ENCODE data around the gene USP40. TPM values are rescaled to one million over a fixed set of nuclear protein-coding genes. Genes with fewer than 3 reads are reported as not detected.

Gene USP40
- total and polyA plus RNA-seq, 2 experiments from 2014 or later: 14.0 to 21.7 TPM

DNA sequence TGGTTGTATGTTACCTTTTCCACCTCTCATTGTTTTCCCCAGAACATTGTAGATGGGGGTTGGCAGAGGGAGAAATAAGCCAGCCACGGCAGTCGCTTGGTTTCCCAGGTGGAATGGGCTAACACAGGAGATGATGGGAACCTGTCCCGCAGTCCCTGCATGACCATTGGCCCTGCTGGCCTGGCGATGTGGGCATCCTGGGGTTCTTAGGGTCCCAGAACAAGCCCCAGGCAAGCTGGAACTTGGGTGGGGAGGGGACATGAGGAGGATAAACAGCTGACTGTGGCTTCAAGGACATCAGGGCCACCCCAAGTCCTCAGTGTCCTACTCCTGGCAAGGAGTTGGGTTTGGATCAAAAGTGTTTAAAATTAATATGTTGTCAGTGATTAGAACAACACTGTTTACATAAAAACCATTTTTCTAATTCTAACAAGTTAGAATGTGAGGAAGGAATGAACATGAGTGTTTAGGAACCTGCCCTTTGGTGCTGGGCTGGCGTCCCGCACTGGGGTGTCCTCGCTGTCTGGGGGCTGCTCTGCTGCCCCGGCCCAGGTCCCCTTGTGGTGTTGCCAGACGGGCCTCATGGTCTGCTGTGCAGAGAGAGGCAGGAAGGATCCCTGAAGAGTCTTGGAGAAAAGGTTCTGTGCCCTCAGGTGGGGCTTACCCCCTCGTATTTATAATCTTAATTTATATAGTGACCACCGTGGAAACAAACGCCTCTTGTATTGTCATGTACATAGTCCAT, 95.1 kb downstream of the USP40 start:
- Histone ChIP-seq H3K9me3 (ENCODE audit: low read depth) (no peaks in the 10 kb centered on the region), H3K4me1 (ENCODE audit: low read depth) (no peaks in the 10 kb centered on the region), H3K27ac (no peak overlapping the region), H3K36me3 (peaks cover 4% of the 10 kb centered on the region), H3K27me3 (no peaks in the 10 kb centered on the region), H3K4me3 (no peak overlapping the region)
- TF ChIP-seq, protein P1, sequence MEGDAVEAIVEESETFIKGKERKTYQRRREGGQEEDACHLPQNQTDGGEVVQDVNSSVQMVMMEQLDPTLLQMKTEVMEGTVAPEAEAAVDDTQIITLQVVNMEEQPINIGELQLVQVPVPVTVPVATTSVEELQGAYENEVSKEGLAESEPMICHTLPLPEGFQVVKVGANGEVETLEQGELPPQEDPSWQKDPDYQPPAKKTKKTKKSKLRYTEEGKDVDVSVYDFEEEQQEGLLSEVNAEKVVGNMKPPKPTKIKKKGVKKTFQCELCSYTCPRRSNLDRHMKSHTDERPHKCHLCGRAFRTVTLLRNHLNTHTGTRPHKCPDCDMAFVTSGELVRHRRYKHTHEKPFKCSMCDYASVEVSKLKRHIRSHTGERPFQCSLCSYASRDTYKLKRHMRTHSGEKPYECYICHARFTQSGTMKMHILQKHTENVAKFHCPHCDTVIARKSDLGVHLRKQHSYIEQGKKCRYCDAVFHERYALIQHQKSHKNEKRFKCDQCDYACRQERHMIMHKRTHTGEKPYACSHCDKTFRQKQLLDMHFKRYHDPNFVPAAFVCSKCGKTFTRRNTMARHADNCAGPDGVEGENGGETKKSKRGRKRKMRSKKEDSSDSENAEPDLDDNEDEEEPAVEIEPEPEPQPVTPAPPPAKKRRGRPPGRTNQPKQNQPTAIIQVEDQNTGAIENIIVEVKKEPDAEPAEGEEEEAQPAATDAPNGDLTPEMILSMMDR (IDR thresholded peaks at IDR 0.05; ENCODE audit: low read depth, low read length): no peak
- DNase-seq (ENCODE audit: low read depth in 1 of 2, low spot score in 1 of 2): no peak

DNA sequence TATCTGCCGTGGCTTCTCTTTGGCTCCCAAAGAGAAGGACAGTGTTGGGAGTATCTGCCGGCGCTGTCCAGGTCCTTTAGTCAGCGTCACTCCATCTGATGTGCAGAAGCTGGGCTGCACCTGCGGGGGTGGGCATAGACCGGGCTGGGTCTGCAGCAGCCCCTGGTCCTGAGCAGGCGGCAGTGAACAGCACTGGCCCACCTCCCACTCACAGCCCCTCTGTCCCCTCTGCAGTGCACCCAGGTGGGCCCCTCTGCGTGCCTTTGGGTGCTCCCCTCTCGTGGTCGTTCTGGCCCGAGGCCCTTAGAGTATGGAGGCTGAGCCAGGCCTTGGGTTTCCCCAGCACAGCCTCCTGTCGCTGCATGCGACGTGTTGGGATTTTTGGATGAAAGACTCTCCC, 95.7 kb downstream of the USP40 start:
- Histone ChIP-seq H3K27me3 (no peaks in the 10 kb centered on the region), H3K36me3 (peaks cover 4% of the 10 kb centered on the region), H3K4me3 (no peak overlapping the region), H3K27ac (no peak overlapping the region), H3K9me3 (ENCODE audit: low read depth) (no peaks in the 10 kb centered on the region), H3K4me1 (ENCODE audit: low read depth) (no peaks in the 10 kb centered on the region)
- TF ChIP-seq, protein P1 (IDR thresholded peaks at IDR 0.05; ENCODE audit: low read depth, low read length): no peak
- DNase-seq (ENCODE audit: low read depth in 1 of 2, low spot score in 1 of 2): no peak

- TF ChIP-seq, protein P1 (IDR thresholded peaks at IDR 0.05; ENCODE audit: low read depth, low read length): no peak
- H3K27me3 ChIP-seq: no peaks in the 10 kb centered on the region
- H3K4me1 ChIP-seq (ENCODE audit: low read depth): no peaks in the 10 kb centered on the region
- peaks cover 4% of the 10 kb centered on the region for H3K36me3 ChIP-seq
- no peaks in the 10 kb centered on the region for H3K9me3 ChIP-seq (ENCODE audit: low read depth)
- H3K4me3 ChIP-seq: no peak overlapping the region
- DNase-seq (ENCODE audit: low read depth in 1 of 2, low spot score in 1 of 2): peak in 1 of 2 donors; percentile 78
- H3K27ac ChIP-seq: no peak overlapping the region
Observed at GRCh38 chr2:233470011-233470687, 96.4 kb downstream of the USP40 start.

DNA sequence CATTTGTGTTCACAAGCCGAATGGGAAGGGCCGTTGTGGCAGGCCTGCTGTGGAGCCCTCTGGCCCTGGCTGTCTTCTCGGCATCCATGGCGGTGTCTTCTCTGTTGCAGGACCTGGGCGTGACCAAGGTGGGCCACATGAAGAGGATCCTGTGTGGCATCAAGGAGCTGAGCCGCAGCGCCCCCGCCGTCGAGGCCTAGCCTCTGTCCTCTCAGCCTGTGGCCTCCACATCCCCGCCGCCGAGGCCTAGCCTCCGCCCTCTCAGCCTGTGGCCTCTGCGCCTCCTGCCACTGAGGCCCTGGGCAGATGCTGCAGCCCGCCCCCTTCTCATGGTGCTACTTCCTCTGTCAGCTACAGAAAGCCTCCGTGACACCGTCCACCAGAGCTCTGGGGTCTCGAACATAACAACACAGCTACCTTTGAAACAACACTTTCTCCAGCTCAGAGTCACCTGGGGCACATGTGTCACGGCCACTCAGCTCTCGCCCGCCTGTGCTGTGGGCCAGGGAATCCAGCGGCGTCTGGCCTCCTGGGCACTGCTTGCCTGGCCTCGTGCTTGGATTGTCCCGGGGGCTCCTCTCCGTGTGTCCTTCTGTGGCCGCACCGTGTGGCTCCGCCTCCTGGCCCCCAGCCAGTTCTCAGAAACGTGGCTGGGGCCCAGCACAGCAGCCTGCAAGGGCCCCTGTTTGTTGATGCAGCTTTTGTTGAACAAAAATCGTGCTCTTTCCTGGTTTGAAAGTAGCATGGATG, 97.1 kb downstream of the USP40 start:
- no peaks in the 10 kb centered on the region for H3K27me3 ChIP-seq
- TF ChIP-seq, protein P1 (IDR thresholded peaks at IDR 0.05; ENCODE audit: low read depth, low read length): no peak
- peaks cover 4% of the 10 kb centered on the region for H3K36me3 ChIP-seq
- H3K4me1 ChIP-seq (ENCODE audit: low read depth): no peaks in the 10 kb centered on the region
- H3K4me3 ChIP-seq: no peak overlapping the region
- no peak for DNase-seq (ENCODE audit: low read depth in 1 of 2, low spot score in 1 of 2)
- no peak overlapping the region for H3K27ac ChIP-seq
- H3K9me3 ChIP-seq (ENCODE audit: low read depth): no peaks in the 10 kb centered on the region

GRCh38 chr2:233468741-233469110, 97.9 kb downstream of the USP40 start:
- Histone ChIP-seq H3K36me3 (peaks cover 10% of the 10 kb centered on the region), H3K27ac (no peak overlapping the region), H3K9me3 (ENCODE audit: low read depth) (no peaks in the 10 kb centered on the region), H3K27me3 (no peaks in the 10 kb centered on the region), H3K4me3 (no peak overlapping the region), H3K4me1 (ENCODE audit: low read depth) (no peaks in the 10 kb centered on the region)
- TF ChIP-seq, protein P1 (IDR thresholded peaks at IDR 0.05; ENCODE audit: low read depth, low read length): no peak
- DNase-seq (ENCODE audit: low read depth in 1 of 2, low spot score in 1 of 2): no peak

Measured in cardiac muscle cell (in vitro differentiated cells and primary cell).